HG03354 (cell line): ENCODE data around the gene NEU3.
A peak's percentile ranks its signal among the peaks of the same experiment; 100 is the strongest.
"Not testable (repeated sequence)": the region's sequence is repeated elsewhere in the genome, so short reads cannot be mapped to it uniquely, and the experiment has no call there.

Experiments used
- ATAC-seq: cut with Tn5 transposase; IDR thresholded peaks from one replicate; pipeline ENCODE4 v1.9.1; 2021; ENCODE audit warnings: mild to moderate bottlenecking; ENCODE audit not compliant: unreplicated experiment, poor library complexity, severe bottlenecking

NEU3 gene

DNA sequence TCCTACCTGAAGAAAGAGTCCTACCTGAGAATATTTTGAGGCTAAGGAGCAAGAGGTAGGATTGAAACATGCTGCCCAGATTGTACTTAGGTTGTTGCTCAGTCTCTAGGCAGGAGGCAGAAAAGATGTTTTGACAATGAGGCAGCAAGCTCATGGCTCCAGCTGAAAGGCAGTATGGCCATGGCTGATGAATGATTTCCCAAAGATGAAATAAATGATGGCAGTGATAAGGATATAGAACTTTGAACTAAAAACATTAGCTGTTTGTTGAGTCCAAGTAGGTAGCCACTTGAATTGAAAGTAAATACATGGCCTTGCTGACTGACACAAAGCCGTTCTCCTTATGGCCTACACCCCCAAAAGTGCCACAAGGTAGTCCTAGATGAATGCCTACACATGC is 6.8 kb upstream of the NEU3 start:
- no peak for ATAC-seq

DNA sequence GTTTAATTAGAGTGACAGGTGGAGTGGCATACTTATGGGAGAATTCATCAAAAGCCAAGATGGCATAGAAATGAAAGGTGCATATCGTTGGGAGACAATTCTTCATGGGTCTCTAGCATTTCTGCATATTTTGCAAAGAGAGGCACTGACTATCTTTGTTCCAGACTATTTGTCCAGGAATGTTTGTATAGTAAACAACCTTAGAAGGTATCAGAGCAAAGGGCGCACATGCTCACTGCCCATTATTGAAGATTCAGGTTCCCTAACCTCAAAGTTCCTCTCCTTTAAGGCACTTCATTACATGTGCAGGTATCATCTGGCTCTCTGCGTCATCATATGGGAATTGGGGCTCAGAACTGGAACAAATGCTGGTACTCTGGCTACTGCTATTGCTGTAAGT is 4.7 kb upstream of the NEU3 start:
- no peak for ATAC-seq

DNA sequence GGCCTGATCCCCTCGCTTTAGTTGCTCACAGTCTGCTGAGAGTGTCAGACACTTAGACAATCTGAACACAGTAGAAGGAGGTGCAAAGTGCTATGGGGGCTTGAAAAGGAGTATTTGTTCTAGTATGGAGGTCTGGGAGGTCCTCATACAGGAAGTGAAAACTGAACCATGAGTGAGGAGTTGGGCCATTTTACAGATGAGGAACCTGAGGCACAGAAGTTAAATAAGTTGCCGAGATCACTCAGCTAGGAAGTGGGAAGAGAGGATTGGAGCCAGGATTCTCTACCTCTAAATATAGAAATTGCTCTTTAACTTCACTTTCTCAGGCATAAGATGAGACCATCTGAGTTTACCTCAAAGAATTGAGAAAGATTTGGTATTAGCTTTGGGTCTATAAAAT is 4.0 kb upstream of the NEU3 start:
- ATAC-seq = no peak

DNA sequence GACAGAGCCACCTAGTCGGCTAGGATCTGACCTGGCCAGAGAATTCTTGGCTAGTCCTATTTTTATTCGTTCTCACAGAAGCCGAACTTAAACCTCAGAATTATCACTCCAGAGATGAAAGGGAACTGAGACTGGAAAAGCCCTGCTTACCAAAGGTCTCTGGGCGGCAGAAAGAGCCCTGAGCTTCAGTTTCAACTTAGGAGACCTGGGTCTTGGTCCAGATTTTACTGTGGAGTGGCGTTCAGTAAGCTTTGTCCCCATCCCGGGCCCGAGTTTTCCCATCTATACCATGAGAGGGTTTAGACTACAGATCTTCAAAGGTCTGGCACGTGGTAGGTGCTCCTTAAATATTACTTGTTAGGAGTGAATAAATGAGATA is 516 bp downstream of the NEU3 start:
- ATAC-seq = peak; percentile 11

DNA sequence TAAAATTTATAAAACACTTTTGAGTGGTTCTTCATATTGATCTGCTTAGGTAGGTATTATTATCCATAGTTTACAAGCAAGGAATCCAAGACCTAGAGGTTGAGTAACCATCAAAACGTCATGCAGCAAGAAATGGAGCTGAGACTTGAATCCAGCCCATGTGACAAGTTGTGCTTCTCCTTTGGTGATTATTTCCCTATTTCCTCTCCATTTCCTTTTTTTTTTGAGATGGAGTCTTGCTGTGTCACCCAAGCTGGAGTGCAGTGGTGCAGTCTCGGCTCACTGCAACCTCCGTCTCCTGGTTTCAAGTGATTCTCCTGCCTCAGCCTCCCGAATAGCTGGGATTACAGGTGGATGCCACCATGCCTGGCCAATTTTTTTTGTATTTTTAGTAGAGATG is 1.4 kb downstream of the NEU3 start:
- ATAC-seq = not testable (repeated sequence)

DNA sequence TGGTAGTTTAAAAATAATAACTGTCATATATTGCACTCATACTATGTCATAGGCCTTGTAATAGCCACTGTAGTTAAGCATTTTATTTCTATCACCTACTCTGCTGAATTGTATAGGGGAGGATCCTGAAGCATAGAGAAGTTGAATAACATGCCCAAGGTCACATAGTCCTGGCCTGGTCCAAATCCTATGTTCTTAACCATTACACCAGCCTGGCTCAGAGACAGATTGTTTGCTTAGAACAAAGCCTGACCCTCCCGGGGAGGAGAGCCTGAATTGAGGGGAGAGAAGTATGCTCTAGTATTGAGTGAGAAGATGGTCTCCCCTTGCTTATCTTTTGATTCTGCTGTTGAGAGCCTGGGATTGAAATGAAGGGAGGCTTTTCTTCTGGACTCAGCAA is 2.2 kb downstream of the NEU3 start:
- ATAC-seq = no peak

DNA sequence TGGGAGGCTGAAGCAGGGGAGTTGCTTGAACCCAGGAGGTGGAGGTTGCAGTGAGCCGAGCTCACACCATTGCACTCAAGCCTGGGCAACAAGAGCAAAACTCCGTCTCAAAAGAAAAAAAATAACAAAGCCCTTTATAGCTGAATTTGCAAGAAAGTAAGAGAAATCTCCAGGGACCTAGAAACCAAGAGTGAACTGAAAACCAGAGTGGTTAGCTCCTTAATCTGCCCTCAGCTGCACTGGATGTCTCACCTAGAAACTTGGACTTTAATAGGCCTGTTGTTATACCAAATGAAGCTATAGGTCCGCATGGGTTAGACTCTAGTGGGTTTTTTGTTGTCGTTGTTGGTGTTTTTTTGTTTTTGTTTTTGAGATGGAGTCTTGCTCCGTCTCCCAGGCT is 4.1 kb downstream of the NEU3 start:
- ATAC-seq = no peak

DNA sequence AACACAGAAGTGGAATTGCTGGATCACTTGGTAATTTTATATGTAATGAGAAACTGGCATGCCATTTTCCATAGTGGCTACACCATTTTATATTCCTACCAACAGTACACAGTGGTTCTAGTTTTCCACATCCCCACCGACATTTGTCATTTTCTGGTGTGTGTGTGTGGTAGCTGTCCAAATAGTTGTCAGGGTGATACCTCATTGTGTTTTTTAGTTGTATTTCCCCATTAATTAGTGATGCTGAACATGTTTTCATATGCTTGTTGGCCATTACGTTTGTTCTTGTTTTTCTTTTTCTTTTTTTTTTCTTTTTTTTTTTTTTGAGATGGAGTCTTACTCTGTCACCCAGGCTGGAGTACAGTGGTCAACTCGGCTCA is 12.2 kb downstream of the NEU3 start:
- no peak for ATAC-seq

DNA sequence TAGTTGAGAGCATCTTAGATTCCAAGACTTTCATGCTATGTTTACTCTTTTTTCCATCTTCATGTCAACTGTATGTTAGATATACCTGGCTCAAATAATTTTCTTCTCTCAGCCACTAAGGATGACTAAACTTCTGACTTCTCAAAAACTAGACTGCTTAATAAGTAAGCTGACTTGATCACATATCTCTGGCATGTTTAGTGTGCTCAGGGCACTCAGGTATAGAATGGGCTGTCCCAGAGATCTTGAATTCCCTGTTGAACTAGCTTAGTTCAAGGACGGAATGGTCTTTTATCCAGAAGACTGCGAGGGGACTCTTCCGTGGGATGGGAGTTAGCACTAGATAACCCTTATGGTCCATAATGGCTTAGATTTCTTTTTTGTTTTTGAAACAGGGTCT is 13.0 kb downstream of the NEU3 start:
- ATAC-seq = no peak

DNA sequence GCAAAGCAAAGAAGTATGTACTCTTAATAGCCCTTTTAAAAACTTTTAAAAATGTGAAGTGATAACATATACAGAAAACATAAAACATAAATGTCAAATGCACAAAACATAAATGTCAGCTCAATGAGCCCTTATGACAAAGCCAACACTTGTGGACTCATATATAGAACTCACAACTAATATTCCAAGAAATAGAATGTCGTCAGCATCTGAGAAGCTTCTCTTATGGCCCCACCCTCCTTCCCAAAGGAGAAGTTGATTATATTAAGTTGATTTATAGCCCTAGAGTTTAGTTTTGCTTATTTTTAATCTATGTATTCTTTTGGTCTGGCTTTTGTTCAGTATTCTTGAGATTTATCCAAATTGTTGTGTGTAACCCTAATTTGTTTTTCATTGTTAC is 13.8 kb downstream of the NEU3 start:
- no peak for ATAC-seq

DNA sequence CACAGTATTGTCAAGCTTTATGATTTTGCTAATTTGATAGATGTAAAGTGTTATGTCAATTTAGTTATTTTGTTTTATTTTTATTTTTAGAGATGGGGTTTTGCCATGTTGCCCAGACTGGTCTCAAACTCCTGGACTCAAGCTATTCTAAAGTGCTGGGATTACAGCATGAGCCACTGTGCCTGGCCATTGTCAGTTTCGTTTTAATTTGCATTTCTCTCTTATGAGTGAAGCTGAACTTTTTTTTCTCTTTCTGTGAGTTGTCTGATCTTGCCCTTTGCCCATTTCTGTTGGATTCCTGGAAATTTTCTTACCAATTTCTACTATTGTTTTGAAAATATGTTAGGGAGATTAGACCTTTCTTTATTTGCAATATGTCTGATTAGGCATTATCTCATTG is 15.5 kb downstream of the NEU3 start:
- no peak for ATAC-seq

DNA sequence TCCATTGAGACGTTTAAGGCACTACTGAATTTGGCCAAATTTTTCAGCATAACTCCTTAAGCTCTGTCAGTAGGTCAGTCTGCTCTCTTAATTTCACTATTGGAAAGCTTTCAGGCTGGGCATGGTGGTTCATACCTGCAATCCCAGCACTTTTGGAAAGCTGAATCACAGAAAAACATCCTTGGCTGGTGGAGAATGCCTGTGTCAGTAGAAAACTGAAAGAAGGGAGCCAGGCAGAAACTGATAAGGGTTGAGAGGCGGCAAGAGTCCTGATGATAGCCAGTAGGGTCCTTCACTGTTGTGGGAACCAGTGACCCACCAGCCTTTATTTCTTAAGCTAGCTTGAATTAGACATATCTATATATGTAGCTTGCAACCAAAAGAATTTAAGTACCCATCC is 22.6 kb downstream of the NEU3 start:
- ATAC-seq = no peak

DNA sequence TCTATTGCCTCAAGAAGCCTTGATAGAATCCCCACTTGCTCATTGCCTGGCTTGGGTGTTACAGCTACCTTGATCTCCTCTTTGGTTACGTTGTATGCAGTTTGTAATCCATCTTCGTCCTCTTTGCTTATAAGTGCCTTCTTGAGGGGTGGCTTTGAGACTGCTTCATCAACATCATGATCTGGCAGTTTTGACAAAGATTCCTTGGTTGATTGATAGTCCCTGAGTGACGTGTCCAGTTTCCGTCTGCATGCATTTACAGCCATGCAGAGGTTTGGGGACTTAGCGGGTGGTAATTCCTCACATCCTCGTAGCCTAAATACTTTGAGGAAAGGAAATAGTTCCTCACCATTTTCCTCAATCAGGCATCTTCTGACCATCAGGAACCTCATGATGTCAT is 23.1 kb downstream of the NEU3 start:
- no peak for ATAC-seq

DNA sequence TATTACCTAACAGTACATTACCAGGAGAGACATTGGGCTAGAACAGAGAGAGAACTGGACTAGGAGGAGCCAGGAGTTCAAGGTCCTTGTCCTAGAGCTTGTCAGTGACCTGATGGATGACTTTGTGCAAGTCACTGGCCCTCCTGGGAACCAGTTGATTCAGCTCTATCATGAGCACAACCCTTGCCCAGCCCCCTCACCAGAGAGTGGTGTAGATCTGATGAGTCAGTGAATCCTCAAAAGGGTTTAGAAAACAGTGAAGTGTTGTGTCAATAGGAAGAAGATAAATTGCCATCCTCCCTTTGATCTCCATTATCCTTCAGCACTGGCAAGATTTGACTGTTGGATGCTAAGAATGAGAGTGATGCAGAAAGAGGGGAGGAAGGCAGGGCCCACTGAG is 24.3 kb downstream of the NEU3 start:
- ATAC-seq = no peak

DNA sequence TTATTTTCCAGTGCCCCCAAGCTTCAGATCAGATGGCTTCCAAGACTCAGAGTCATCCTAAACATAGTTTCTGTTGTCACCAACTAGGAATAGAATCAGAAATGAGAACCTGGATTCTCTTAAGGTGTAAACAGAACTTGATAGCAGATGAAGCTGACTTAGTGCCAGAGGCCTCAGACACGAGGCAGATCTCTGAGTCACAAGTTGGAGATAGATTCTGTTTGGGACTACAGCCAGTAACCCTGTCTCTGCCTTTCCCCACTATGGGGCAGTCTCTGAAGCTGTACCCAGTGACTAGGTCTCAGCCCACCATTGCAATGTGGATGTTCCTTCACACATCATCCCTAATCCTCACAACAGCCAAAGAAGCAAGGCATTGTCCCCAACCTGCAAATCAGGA is 25.4 kb downstream of the NEU3 start:
- no peak for ATAC-seq

DNA sequence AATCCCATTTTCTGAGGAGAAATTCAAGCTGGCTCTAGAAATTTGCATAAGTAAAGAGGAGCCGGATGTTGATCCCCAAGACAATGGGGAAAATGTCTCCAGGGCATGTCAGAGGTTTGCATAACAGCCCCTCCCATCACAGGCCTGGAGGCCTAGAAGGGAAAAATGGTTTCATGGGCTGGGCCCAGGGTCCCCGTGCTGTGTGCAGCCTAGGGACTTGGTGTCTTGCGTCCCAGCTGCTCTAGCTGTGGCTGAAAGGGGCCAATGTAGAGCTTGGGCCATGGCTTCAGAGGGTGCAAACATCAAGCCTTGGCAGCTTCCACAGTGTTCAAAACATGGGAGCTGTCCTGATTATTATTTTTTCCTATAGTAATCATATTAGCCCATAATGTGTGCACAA is 30.5 kb downstream of the NEU3 start:
- not testable (repeated sequence) for ATAC-seq

DNA sequence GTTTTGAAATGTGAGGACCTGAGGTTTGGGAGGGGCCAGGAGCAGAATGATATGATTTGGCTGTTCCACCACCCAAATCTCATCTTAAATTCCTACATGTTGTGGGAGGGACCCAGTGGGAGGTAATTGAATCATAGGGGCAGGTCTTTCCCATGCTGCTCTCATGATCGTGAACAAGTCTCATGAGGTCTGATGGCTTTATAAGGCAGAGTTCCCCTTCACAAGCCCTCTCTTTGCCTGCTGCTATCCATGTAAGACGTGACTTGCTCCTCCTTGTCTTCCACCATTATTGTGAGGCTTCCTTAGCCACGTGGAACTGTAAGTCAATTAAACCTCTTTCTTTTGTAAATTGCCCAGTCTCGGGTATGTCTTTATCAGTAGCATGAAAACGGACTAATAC is 31.6 kb downstream of the NEU3 start:
- ATAC-seq = not testable (repeated sequence)

DNA sequence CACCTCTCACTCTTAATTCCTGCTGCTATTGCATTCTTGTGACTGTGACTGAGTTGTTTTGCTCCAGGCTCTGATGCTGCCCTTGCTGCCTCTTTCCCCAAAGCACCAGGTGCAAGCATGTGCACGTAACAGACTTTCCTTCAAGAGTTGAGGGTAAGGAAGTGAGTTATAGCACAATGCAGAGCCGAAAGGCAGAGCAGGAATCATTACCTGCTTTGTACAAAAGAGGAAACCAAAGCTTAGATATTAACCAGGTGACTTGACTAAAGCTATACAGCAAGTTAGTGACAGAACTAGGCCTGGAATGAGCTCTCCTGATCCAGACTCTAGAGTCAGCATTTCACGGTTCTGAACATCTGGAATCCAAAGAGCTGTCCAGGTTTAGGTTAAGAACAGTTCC is 33.6 kb downstream of the NEU3 start:
- ATAC-seq = peak; percentile 83

DNA sequence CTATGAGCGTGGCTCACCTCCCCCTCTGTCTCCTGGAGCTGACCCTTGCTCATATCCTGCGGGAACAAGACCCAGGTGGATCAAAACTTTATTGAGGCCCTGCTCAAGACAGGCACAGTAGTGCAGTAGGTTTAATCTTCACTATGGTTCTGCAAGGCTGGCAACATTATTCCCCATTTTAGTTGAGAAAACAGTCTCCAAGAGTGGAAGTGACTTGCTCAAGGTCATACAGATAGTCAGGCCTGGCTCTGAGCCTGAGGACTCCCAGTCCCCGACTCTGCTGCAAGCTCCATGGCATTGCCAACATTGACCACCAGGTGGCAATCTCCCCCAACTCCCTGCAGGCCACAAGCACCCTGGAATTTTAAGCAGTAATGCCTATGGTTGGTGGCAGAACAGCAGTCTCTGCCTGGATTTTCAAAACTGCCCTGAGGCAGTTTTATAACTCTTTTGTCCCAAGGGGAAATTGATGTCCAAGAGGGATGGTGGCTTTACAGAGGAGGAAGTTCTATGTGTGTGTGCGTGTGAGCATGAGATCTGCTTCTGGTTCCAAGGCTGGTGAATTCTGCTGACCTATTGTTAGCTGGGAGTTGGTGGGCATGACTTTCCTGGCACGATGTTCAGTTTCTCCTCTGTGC is 34.1 kb downstream of the NEU3 start:
- ATAC-seq = peak; percentile 84

DNA sequence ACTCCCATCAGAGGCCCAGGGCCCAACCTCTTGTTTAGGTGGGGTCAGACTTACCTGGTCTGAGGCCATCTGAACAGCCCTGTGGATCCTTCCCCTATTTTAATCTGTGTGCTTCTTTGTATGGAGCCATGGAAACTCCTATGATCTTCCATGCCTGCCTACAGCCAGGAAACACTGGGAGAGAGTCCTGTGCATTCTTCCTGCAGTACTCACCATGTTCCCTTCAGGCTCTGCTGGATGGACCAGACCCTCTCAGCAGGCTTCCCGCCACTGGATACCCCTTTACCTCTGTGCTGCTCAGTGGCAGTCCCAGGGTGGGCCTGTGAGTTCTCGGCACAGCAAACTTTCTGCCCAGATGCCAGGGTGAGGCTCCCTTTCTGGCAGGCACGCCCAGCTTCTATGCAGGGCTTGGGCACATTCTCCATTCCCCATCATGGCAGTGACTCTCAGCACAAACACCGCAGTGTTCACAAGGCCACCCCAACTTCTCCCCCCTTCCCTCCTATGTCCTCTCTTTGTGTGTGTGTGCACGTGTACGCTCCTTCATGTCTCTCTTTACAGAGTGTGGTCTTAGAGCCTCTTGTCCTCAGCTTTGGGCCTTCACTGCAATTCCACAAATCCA is 34.8 kb downstream of the NEU3 start:
- ATAC-seq = no peak

DNA sequence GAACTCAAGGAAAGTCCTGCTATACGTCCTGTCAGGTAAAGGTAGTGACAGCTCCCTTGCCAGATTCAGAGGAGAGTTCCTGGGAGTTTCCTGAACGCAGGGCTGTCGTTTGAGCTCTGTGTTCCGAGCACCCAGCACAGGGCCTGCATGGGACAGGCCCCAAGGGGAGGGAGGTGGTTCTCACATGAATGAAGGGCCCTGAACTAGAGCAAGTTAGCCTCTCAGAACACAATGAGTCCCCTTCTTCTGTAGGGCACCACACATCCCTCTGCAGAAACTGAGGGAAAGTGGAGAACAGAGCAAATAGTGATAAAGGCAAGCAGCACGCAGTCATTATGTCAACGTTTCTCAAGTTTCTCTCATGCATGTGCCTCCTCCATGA is 35.3 kb downstream of the NEU3 start:
- no peak for ATAC-seq

DNA sequence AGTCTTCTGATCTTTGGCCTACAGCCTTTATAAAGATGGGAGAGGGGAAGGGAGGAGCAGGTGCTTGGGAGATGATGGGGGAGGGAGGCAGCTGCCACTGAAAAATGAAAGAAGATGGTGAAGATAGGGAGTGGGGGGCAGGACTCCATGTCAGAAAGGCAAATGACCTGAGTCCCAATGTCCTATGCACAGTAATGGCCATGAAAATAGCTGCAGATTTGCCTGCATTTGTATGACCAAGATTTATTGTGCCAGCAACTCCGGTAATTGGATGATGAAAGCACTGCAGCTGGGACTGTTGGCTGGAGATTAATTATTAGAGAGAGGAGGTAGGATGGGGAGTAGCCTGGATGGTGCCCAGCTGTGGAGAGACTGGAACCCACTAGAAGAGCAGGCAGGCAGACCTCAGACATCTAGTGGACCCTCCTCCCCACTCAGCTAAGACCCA is 36.1 kb downstream of the NEU3 start:
- ATAC-seq = no peak
